SK-N-MC (cell line): ENCODE data around the gene ATG12.

ENCODE experiments used
- EZH2 ChIP-seq: fragments of 200-600 bp; sonication (generic); IDR thresholded peaks from one replicate; pipeline ENCODE4 v1.6.1; 2017; ENCODE audit warnings: antibody characterized with exemption
- FOXP2 ChIP-seq: optimal IDR thresholded peaks from 2 replicates; pipeline ENCODE3; 2011; ENCODE audit warnings: mild to moderate bottlenecking, moderate library complexity; ENCODE audit not compliant: insufficient read depth; ENCODE audit errors: extremely low read length, control extremely low read depth
- POLR2AphosphoS5 ChIP-seq: IDR thresholded peaks from 2 replicates; pipeline ENCODE4 v1.6.1; 2012; ENCODE audit warnings: mild to moderate bottlenecking, low read depth, low read length, borderline replicate concordance

GRCh38 chr5:115884704-115885103, 43.3 kb upstream of the ATG12 start:
- TF ChIP-seq POLR2AphosphoS5 (no peak), EZH2 (no peak), FOXP2 (no peak)
